NCI-H2227 treated with DMSO at 0.1 percent for 48 hours (cell line): ENCODE measurements around the gene DDA1.
"Not testable (repeated sequence)": the region's sequence is repeated elsewhere in the genome, so short reads cannot be mapped to it uniquely, and the experiment has no call there.

Experiments
- DNase-seq: peaks from one replicate; lab custom pipeline; 2025; lab: John Stamatoyannopoulos, UW

DDA1 gene

DNA sequence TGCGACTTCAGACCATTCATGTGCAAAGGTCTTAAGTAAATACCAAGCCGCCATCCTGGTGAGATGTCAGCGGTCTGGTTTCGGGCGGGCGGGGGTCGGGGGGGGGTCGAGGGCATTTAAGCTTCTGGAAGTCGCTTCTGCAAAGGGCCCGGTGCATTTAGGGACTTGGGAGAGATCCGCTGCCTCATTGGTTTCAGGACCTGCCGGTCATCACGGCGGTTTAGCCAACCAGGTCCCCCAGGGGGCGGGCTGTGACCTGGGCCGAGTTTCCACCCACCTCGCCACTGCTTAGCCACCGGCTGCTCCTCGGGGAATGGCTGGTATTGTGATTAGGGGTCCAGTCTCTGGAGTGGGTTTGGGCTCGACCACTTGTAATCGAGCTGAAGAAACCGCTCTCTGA lies 19.9 kb upstream of the DDA1 start:
- DNase-seq = peak; percentile 5

- no peak for DNase-seq
Observed at GRCh38 chr19:17292301-17293074, 16.9 kb upstream of the DDA1 start.

DNA sequence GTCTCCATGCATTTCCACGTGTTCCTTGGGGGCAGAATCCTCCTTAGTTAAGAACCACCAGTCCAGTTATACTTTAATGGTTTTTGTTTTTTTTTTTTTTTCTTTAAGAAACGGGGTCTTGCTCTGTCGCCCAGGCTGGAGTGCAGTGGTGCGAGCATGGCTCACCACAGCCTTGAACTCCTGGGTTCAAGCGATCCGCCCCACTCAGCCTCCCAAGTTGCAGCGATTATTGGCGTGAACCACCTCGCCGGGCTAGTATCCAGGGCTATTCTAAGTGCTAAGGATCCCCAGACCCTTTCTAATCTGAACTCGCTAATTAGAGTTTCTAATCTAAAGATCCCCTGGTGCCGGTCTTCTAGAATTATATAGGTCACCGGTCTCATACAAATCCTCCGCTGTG lies 15.8 kb upstream of the DDA1 start:
- DNase-seq = no peak

DNA sequence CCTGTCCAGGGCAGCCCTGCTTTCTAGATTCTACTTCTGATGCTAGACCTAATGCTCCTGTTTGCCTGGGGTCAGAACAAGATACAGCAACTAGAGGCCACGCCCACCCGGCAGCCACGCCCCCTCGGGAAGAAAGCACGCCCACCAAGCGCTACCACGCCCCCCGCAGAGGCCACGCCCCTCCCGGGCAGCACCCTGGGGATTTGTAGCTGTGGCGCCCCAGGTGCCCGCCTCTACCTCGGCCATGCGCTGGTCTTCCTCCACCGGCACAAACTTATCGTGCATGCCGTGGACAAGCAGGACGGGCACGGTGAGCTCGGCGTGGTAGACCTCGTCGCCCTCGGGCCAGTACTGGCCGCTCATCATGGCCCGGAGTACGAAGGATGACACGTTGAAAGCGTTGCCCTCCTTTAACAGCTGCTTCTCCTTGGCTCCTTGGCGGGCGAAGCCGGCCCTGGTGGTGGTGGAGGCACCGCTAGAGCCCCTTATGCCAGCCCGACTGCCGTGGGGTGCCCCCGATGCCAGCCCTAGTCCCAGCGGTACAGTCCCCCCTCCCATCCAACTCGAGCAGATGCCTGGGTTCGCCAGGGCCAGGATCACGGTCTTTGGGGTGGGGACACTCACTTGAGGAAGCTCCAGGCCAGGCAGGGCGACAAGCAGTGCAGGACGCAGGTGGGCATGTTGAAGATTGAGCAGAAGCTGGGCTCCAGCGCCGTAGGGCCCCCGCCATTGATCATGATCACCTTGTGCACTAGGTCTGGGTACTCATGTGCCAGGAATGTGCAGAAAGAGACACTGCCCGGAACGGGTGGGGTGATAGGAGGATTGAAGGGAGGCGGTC lies 15.1 kb upstream of the DDA1 start:
- DNase-seq = no peak

GRCh38 chr19:17295551-17295950 lies 13.8 kb upstream of the DDA1 start:
- DNase-seq = not testable (repeated sequence)

GRCh38 chr19:17296273-17296672 lies 13.1 kb upstream of the DDA1 start:
- DNase-seq = no peak

DNA sequence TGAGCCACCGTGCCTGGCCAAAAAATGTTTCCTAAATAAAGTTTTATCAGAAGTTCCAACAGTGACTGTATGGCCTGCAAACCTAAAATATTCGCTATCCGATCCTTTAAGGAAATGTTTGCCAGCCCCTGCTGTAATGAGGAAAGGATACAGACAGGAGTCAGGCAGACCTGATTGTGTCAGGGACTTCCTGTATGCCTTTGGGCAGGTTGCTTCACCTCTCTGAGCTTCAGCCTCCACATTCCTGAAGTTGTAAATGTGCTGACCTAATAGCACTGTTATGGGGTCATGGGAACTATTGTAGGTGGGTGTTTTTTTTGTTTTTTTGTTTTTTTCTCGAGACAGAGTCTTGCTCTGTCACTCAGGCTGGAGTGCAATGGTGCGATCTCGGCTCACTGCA lies 12.4 kb upstream of the DDA1 start:
- DNase-seq = no peak

DNA sequence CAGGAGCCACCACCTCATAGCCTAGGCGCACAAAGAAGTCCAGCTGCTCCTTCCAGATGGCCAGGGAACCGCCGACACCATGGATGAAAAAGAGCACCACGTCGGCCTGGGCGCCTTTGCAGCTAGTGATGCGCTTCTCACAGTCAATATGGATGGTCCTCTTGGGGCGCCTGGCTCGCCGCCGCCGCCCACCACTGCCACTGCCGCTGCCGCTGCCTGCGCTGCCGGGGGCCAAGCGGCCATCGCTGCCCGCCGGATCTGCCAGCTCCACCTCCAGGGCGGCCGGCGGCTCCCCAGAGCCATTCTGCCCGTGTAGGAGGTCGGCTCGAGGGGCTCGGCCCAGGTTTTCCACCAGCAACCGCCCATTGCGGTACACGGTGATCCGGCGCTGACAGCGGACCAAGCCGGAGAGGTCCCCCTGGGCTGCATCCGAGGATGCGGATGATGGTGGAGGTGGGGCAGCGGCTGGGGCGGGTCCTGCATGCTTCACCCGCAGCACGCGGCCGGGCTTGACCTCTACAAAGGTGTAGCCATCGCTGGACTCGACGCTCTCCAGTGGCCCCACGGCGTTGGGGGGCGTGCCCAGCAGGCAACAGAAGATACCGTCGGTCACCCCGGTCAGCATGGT lies 8.3 kb upstream of the DDA1 start:
- DNase-seq = no peak

DNA sequence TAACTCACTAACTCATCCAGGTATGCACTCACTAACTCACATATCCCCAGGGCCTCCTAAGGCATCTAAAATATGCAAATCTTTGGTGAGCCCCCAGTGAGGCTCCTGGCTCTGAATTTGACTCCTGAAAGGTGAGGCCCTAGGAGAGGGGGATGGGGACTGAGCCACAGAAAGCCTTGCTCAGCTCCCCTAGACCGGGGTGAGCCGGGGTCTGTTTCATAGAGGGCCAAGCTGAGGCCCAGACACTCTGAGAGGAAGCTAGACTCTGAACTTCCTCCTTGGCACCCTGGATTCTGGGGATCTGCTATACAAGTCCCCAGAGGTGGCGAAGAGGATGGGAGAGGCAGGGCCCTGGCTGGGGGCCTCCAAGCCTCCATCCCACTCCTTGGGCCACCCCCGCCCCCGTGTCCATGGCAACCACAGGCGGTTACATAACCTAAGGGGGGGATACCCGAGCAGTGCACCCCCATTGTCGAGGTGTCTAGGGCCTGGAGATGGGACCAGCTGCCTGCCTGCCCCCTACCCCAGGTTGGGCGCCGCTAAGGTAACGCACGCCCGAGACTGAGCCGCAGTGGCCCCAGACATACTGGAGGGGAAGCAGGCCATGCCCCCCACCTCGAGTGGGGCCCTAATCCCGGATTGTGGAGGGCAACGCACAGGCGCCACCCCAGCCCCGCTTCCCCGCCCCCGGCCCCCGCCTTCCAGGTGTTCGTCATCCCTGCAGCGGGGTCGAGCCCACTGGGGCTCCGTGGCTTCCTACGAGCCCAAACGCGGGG lies 6.8 kb upstream of the DDA1 start:
- DNase-seq = no peak

DNA sequence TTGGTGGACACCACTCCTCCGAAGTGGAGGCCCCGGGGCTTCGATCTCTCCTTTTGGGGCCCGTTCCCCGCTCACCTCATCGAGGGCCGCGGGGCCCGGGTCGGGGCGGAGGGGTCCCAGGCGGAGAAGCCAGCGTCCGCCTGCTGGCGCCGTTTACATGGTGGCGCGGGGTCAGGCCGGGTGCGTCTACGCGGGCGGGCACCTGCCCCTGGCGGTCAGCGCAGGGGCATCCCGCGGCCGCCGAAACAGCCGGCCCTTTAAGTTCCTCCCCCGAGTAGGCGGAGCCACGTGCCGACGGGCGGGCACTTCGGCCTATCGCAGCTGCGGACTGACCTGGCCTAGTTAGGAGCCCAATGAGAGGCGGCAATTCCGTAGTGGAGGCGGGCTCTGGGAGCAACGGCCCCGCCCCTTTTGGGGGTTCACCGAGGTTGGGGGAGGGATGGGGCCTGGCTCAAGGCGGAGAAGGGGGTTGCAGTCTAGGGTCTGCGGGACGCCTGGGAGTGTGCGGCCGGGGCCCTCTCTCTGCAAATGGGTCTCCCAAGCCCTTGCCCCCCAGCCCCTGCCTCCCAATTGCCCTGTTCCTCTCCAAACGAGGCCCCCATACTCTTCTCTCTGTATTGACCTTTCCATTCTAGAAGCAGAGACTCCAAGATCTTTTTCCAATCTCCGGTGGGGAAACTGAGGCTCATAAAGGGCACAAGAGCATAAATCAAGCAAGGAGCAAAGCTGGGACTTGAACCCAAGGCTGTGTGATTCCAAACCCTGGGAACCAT lies 6.0 kb upstream of the DDA1 start, which contains the start of gene ABHD8:
TSS of gene ABHD8 (minus strand) at position 259 of the 773 bp plus-strand sequence. CDS start 1,809 bp downstream, outside the sequence.
- DNase-seq = peak; percentile 76

DNA sequence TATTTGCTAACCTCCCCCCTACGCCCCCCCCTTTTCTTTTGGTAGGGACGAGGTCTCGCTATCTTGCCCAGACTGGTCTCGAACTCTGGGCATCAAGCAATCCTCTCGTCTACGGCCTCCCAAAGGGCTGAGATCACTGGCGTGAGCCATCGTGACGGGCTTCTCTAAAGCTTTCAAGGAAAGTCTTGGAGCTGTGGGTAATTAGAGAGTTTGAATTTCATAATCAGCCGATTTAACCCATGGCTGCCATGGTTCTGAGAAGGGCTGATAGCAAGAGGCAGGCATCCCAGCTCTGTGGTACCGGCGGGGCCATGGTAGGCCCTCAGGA lies 5.5 kb upstream of the DDA1 start:
- DNase-seq = no peak

DNA sequence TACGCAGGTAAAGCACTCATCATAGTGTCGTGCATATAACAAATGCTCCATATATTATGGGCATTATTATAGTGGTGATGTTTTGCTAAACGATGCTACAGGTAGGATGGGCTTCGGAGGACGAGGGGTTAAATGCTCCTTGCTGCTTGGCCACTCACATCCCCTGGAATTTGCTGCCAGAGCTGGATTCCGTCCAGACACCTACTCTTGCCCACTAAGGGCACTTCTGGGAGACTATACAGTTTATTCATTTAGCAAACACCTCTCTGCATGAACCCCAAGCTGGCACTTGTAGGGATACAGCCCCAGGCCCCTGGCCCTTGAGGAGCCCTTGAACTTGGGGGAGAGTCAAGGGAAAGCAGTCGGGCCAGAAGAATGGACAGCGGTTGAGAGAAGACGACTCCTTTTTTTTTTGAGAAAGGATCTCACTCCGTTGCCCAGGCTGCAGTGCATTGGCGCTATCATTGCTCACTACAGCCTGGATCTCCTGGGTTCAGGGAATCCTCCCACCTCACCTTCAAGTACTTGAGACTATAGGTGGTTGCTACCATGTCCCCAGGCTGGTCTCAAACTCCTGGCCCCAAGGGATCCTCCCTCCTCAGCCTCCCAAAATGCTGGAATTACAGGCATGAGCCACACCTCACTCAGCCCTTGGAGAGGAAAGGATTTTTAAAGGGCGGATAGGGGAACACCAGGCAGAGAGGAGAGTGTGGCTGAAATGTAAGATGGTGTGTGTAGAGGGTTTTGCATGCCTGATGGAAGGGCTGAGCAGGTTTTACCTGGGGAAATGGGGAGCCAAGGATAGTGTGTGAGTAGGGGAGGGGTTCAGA lies 4.8 kb upstream of the DDA1 start:
- no peak for DNase-seq

GRCh38 chr19:17305216-17305516 lies 4.2 kb upstream of the DDA1 start:
- no peak for DNase-seq

GRCh38 chr19:17305517-17306284 lies 3.7 kb upstream of the DDA1 start, which contains the start of gene MRPL34:
Gene MRPL34 (plus strand): TSS chr19:17305872. CDS start chr19:17305893, 21 bp downstream.
- peak; percentile 97 for DNase-seq

DNA sequence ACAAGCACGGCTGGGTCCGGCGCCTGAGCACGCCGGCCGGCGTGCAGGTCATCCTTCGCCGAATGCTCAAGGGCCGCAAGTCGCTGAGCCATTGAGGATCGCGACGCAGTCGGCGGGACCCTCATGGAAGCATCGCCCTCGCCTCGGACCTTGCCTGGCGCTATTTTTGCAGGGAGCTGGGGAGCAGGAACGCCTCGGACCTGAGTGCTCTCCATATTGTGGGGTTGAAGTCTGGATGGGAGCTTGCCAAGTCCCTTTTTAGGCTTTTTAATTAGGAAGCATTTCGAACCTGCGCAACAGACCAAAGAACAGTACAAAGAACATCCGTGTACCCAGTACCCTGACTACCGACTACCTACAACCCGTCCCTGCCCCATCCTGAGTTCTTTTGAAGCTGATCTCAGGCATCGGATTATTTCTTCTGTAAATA lies 3.1 kb upstream of the DDA1 start:
- DNase-seq = no peak

- DNase-seq = no peak
Observed at GRCh38 chr19:17307876-17308377, 1.4 kb upstream of the DDA1 start.

DNA sequence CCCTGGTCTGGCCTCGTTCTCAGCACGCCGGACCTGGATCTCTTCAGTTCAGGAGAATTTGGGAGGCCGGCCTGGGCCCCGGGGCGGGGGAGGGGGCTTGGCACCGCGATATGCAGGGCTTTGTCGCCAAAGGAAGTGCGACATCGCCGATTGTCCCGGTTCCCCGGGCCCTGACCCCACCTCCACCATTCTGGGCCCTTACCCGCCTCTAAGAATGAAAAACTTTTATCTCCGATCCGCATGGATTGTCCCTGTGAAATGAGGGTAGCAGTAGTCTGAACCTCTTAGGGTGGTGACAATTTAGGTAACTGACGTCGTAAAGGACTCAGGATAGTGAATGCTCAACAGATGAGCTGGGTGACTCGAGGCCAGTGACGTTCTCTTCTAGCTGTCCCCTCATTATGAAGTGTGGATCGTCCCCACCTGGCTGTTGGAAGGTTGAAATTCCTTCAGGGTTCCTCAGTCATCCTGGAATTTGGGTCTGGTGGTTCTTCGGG lies 650 bp downstream of the DDA1 start:
- DNase-seq = no peak

DNA sequence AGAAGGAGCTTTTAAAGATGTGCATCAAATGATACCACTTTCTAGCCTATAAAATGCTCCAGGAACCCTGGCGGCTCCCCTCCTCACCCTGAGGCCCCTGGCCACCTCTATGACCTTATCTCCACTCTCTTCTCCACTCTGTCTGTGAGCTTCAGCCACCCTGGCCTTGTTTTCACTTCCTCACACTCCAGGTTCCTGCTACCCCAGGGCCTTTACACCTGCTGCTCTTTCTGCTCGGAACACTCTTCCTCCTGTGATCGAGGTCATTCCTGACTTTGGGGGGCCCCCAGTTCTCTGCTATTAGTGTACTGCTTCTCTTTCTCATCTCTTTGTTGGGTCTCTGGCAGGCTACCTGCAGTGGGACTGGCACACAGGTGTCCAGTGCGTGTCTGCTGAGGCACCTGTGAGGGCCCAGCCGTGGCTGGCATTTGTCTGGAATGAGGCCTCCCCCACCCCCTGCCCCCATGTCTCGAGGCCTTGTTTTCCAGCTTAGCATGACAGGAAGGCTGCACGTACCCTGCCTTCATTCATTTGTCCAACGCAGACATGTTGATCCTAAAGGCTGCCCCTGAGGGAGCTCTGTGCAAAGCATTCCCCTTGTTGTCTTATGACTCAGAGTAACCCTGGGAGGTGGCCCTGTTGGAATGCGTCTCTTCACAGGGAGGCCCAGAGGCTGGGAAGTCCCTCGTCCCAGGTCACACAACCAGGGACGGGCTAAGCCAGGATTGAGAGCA lies 2.3 kb downstream of the DDA1 start:
- no peak for DNase-seq
